PC-9 (cell line): Measurements from ENCODE around the gene HBG1. TPM values are rescaled to one million over a fixed set of nuclear protein-coding genes. Genes with fewer than 3 reads are reported as not detected.

Experiments used
- BruUV-seq: library from RNA; stranded (reverse); fragments of 400-500 nt; replicated peaks from 2 replicates; lab custom pipeline; 2021; lab: Mats Ljungman, UMichigan
- CTCF ChIA-PET: fragments of 300-600 bp; sonication (Branson Sonifier 250); formaldehyde crosslinking; loops from one replicate; lab custom pipeline; 2022; ENCODE audit warnings: antibody characterized with exemption; lab: Charles Lee
- POLR2A ChIA-PET: fragments of 300-600 bp; sonication (Branson Sonifier 250); formaldehyde crosslinking; loops from one replicate; lab custom pipeline; 2022; ENCODE audit warnings: antibody characterized with exemption; ENCODE audit not compliant: unreplicated experiment; lab: Charles Lee
- DNase-seq, 2 experiments: peaks; one replicate each; pipeline versions ENCODE4 v3.0.0 to v3.0.0-alpha.2; 2015 to 2022; ENCODE audit warnings: mixed read lengths in 1 of 2
- H2AFZ ChIP-seq: fragments of 200-600 bp; sonication (generic); 2 replicates; pipeline ENCODE4 v1.8.1; 2017; ENCODE audit warnings: antibody characterized with exemption
- H3F3A ChIP-seq: fragments of 200-600 bp; sonication (generic); 2 replicates; pipeline ENCODE4 v1.8.1; 2017; ENCODE audit warnings: antibody characterized with exemption, mild to moderate bottlenecking, low read depth; ENCODE audit not compliant: insufficient read depth
- H3K27ac ChIP-seq: fragments of 200-600 bp; sonication (generic); 2 replicates; pipeline ENCODE4 v1.6.1; 2016; ENCODE audit warnings: mixed run types
- H3K27me3 ChIP-seq: fragments of 200-600 bp; sonication (generic); 2 replicates; pipeline ENCODE4 v1.6.1; 2016; ENCODE audit warnings: low read depth, mixed run types; ENCODE audit not compliant: insufficient read depth
- H3K36me3 ChIP-seq: fragments of 200-600 bp; sonication (generic); 2 replicates; pipeline ENCODE4 v1.6.1; 2016; ENCODE audit warnings: low read depth, mixed run types
- H3K4me1 ChIP-seq: fragments of 200-600 bp; sonication (generic); replicated peaks from 2 replicates; pipeline ENCODE4 v1.6.1; 2016; ENCODE audit warnings: mixed run types; ENCODE audit not compliant: insufficient read depth
- H3K4me2 ChIP-seq: fragments of 200-600 bp; sonication (generic); 2 replicates; pipeline ENCODE4 v1.6.1; 2017; ENCODE audit warnings: mixed run types
- H3K4me3 ChIP-seq: fragments of 200-600 bp; sonication (generic); 2 replicates; pipeline ENCODE4 v1.6.1; 2016; ENCODE audit warnings: mixed run types
- H3K79me2 ChIP-seq: fragments of 200-600 bp; sonication (generic); 2 replicates; pipeline ENCODE4 v1.6.1; 2017; ENCODE audit warnings: low read depth, mixed run types
- H3K9me2 ChIP-seq: fragments of 200-600 bp; sonication (generic); 2 replicates; pipeline ENCODE4 v1.8.1; 2017; ENCODE audit warnings: mild to moderate bottlenecking; ENCODE audit not compliant: insufficient read depth
- H3K9me3 ChIP-seq: fragments of 200-600 bp; sonication (generic); 2 replicates; pipeline ENCODE4 v1.8.1; 2016; ENCODE audit warnings: low read depth; ENCODE audit not compliant: insufficient read depth
- H4K20me1 ChIP-seq: fragments of 200-600 bp; sonication (generic); 2 replicates; pipeline ENCODE4 v1.8.1; 2017; ENCODE audit not compliant: insufficient read depth
- EZH2 ChIP-seq: fragments of 200-600 bp; sonication (generic); IDR thresholded peaks from 2 replicates; pipeline ENCODE4 v1.8.0; 2017; ENCODE audit warnings: antibody characterized with exemption, low read depth
- intact Hi-C: fragments of 100-400 bp; cut with micrococcal nuclease; formaldehyde crosslinking; loops from one replicate; pipeline ENCODE4 v1.10.0; 2022; ENCODE audit not compliant: unreplicated experiment
- total RNA-seq: library from RNA; stranded (reverse); gene quantifications from 2 replicates; pipeline ENCODE4 v1.2.3, GENCODE V29; 2021
- TF ChIP-seq, protein P1 (sequence below): fragments of 200-600 bp; sonication (generic); conservative IDR thresholded peaks from 2 replicates; pipeline ENCODE4 v1.6.1; 2017; ENCODE audit warnings: mixed run types, antibody characterized with exemption, mild to moderate bottlenecking, moderate library complexity

HBG1 gene
- total RNA-seq, 1 experiment from 2014 or later: not detected

DNA sequence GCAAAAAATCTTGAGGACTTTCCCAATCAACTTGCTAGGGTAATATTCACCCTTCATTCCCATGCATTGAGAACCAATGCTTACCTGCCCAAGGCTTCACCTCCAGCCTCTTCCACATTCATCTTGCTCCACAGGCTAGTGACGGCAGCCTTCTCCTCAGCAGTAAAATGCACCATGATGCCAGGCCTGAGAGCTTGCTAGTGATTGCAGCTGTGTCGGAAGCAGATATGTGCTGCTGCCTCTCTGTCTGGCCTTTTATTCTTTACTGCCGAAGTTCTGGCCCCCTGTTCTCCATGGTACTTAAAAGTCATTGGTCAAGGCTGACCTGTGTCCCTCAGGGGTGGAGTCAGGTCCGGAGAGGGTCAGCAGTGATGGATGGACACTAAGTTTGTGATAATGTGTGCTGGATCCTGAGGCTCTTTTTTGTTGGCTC, 20.1 kb upstream of the HBG1 start, which contains the start of gene HBE1:
Gene HBE1, minus strand, starts transcription at position 231 of the 433 bp plus-strand sequence. Its CDS starts 55 bp downstream, at position 176.
- H3K27me3 ChIP-seq: no peaks in the 10 kb centered on the region
- no peaks in the 10 kb centered on the region for H3K9me3 ChIP-seq
- no peaks in the 10 kb centered on the region for H3K4me1 ChIP-seq
- no peak within 1 kb of the TSS for H3K27ac ChIP-seq
- no peak within 1 kb of the TSS for H3K4me2 ChIP-seq
- TF ChIP-seq EZH2: no peak
- TF ChIP-seq, protein P1, sequence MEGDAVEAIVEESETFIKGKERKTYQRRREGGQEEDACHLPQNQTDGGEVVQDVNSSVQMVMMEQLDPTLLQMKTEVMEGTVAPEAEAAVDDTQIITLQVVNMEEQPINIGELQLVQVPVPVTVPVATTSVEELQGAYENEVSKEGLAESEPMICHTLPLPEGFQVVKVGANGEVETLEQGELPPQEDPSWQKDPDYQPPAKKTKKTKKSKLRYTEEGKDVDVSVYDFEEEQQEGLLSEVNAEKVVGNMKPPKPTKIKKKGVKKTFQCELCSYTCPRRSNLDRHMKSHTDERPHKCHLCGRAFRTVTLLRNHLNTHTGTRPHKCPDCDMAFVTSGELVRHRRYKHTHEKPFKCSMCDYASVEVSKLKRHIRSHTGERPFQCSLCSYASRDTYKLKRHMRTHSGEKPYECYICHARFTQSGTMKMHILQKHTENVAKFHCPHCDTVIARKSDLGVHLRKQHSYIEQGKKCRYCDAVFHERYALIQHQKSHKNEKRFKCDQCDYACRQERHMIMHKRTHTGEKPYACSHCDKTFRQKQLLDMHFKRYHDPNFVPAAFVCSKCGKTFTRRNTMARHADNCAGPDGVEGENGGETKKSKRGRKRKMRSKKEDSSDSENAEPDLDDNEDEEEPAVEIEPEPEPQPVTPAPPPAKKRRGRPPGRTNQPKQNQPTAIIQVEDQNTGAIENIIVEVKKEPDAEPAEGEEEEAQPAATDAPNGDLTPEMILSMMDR: no peak
- no peaks in the 10 kb centered on the region for H3K36me3 ChIP-seq
- CTCF ChIA-PET: no interaction called here
- H3K4me3 ChIP-seq: no peak within 1 kb of the TSS
- H2AFZ ChIP-seq: no peak within 1 kb of the TSS
- no peaks in the 10 kb centered on the region for H3K9me2 ChIP-seq
- POLR2A ChIA-PET: no interaction called here
- no peaks in the 10 kb centered on the region for H3F3A ChIP-seq
- no peaks in the 10 kb centered on the region for H4K20me1 ChIP-seq
- intact Hi-C loops: no loop called here
- H3K79me2 ChIP-seq: no peaks in the 10 kb centered on the region
- no TSS peak for BruUV-seq
- DNase-seq: no peak

DNA sequence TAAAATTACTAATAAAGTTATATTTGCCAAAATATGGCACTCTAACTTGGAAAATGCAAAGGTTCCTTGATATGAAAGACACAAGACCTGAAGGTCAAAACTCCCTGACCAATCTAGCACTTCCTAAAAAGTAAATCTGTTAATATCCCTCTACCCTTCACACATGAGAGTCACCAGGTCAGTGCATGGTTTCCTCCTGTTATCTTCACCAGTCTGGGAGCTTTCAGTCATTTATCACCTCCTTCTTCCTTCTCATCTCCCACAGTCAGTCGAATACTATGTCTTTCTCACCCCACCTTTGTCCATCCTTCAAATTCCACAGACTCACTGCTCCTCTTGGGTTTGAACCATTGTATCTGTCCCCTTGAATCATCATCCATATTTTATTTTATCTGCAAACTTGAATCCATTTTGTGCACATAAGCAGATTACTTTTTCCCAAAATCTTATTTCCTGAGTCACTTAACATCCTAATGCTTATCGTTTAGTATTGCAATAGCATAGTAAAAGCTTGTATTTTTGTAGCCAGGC, 17.4 kb upstream of the HBG1 start:
- intact Hi-C loops: no loop called here

GRCh38 chr11:5266609-5267008, 17.0 kb upstream of the HBG1 start:
- no TSS peak for BruUV-seq
- ChIA-PET CTCF (no interaction called here), POLR2A (no interaction called here)

More for the DNA sequence above, 17.4 kb upstream of the HBG1 start:
- Histone ChIP-seq H3K9me2 (no peaks in the 10 kb centered on the region), H3K9me3 (no peaks in the 10 kb centered on the region), H3K4me3 (no peak overlapping the region), H3K36me3 (no peaks in the 10 kb centered on the region), H3F3A (no peaks in the 10 kb centered on the region), H3K4me2 (no peak overlapping the region), H3K27ac (no peak overlapping the region), H4K20me1 (no peaks in the 10 kb centered on the region), H3K4me1 (no peaks in the 10 kb centered on the region), H3K27me3 (no peaks in the 10 kb centered on the region), H3K79me2 (no peaks in the 10 kb centered on the region), H2AFZ (no peak overlapping the region)
- no peak for TF ChIP-seq EZH2
- TF ChIP-seq, protein P1: no peak
- no peak for DNase-seq
- BruUV-seq: no TSS peak
- POLR2A ChIA-PET: no interaction called here
- CTCF ChIA-PET: no interaction called here

More at GRCh38 chr11:5266609-5267008, 17.0 kb upstream of the HBG1 start:
- intact Hi-C loops: no loop called here
- H4K20me1 ChIP-seq: no peaks in the 10 kb centered on the region
- DNase-seq: no peak
- no peak overlapping the region for H3K27ac ChIP-seq
- H3K4me2 ChIP-seq: no peak overlapping the region
- no peaks in the 10 kb centered on the region for H3K36me3 ChIP-seq
- H3K4me3 ChIP-seq: no peak overlapping the region
- H3K4me1 ChIP-seq: no peaks in the 10 kb centered on the region
- no peaks in the 10 kb centered on the region for H3K9me3 ChIP-seq
- no peaks in the 10 kb centered on the region for H3K27me3 ChIP-seq
- no peaks in the 10 kb centered on the region for H3K9me2 ChIP-seq
- H3F3A ChIP-seq: no peaks in the 10 kb centered on the region
- H3K79me2 ChIP-seq: no peaks in the 10 kb centered on the region
- no peak overlapping the region for H2AFZ ChIP-seq
- TF ChIP-seq, protein P1: no peak
- no peak for TF ChIP-seq EZH2
